Left lung (tissue), 10 donors: ENCODE measurements around the gene ZNF423. TPM values are rescaled to one million over a fixed set of nuclear protein-coding genes. Genes with fewer than 3 reads are reported as not detected.

Experiments
- ATAC-seq: fragments of 200-7000 bp; cut with Tn5 transposase; one replicate; pipeline ENCODE4 v1.9.1; 2020; ENCODE audit warnings: moderate library complexity
- DNase-seq, 4 donors: peaks; one replicate each; pipeline ENCODE4 v3.0.0-alpha.2; 2013 to 2020
- H3K27ac ChIP-seq, 2 donors: fragments of 200-600 bp; sonication (generic) in 1 of 2; one replicate each; pipeline versions ENCODE4 v1.5.0 to v1.8.0; 2020 to 2021
- H3K27me3 ChIP-seq, 2 donors: fragments of 200-600 bp; sonication (generic) in 1 of 2; one replicate each; pipeline versions ENCODE4 v1.5.0 to v1.8.0; 2020 to 2021
- H3K36me3 ChIP-seq, 2 donors: fragments of 200-600 bp; sonication (generic) in 1 of 2; one replicate each; pipeline versions ENCODE4 v1.5.0 to v1.8.0; 2020 to 2021
- H3K4me1 ChIP-seq, 2 donors: fragments of 200-600 bp; one replicate each; pipeline ENCODE4 v1.8.0; 2021
- H3K4me3 ChIP-seq, 2 donors: fragments of 200-600 bp; sonication (generic) in 1 of 2; one replicate each; pipeline versions ENCODE4 v1.5.0 to v1.8.0; 2020 to 2021; ENCODE audit warnings: mild to moderate bottlenecking in 1 of 2
- H3K9me3 ChIP-seq, 2 donors: fragments of 200-600 bp; sonication (generic) in 1 of 2; one replicate each; pipeline versions ENCODE4 v1.5.0 to v1.8.0; 2020 to 2021
- CTCF ChIP-seq, 2 donors: fragments of 200-600 bp; sonication (generic) in 1 of 2; IDR thresholded peaks; one replicate each; pipeline versions ENCODE4 v1.5.0 to v1.8.0; 2021; ENCODE audit warnings: antibody characterized with exemption in 2 of 2
- intact Hi-C, 2 donors: fragments of 100-400 bp; cut with DNase I; formaldehyde crosslinking; loops; one replicate each; pipeline versions ENCODE4 v1.11.2 to v1.14.2; 2022
- polyA plus RNA-seq, 6 donors: library from polyadenylated mRNA; unstranded; fragments of 120-200 nt; gene quantifications; one replicate each; pipeline ENCODE4 v1.2.1, GENCODE V29; 2013; ENCODE audit not compliant: insufficient read length in 6 of 6
- total RNA-seq, 2 donors: library from RNA; stranded (reverse); fragmentation: NEBNext Ultra II Directional; extraction: Animal tissue kit (Norgen Biotek cat#: 25700); gene quantifications; one replicate each; pipeline ENCODE4 v1.2.1, GENCODE V29; 2021
- donor health status: DM: no; HTN: yes; CAD: no.
- donor health status: DM: no; HTN: no; CAD: no.

ZNF423 gene
- total and polyA plus RNA-seq, 8 donors = 7.8 to 30.5 (median 26.6) TPM

- Histone ChIP-seq H3K27me3 (no peaks in the 10 kb centered on the region), H3K27ac (no peak overlapping the region), H3K9me3 (no peaks in the 10 kb centered on the region), H3K4me1 (no peaks in the 10 kb centered on the region), H3K36me3 (no peaks in the 10 kb centered on the region), H3K4me3 (no peak overlapping the region)
- intact Hi-C loops = no loop called here
- no peak for ATAC-seq
- TF ChIP-seq CTCF (IDR thresholded peaks at IDR 0.05) = no peak
- no peak for DNase-seq
Observed at GRCh38 chr16:49588026-49588425, 267.9 kb downstream of the ZNF423 start.

GRCh38 chr16:49587511-49587910 lies 268.4 kb downstream of the ZNF423 start:
- no peaks in the 10 kb centered on the region for H3K9me3 ChIP-seq
- TF ChIP-seq CTCF (IDR thresholded peaks at IDR 0.05) = no peak
- H3K4me1 ChIP-seq = no peaks in the 10 kb centered on the region
- H3K4me3 ChIP-seq = no peak overlapping the region
- no peak for ATAC-seq
- H3K27ac ChIP-seq = no peak overlapping the region
- no peaks in the 10 kb centered on the region for H3K36me3 ChIP-seq
- no peak for DNase-seq
- intact Hi-C loops = no loop called here
- H3K27me3 ChIP-seq = no peaks in the 10 kb centered on the region

- TF ChIP-seq CTCF (IDR thresholded peaks at IDR 0.05) = no peak
- no peak overlapping the region for H3K27ac ChIP-seq
- ATAC-seq (no peak), DNase-seq (no peak)
- no peaks in the 10 kb centered on the region for H3K4me1 ChIP-seq
- no peaks in the 10 kb centered on the region for H3K36me3 ChIP-seq
- intact Hi-C loops = no loop called here
- no peaks in the 10 kb centered on the region for H3K9me3 ChIP-seq
- no peaks in the 10 kb centered on the region for H3K27me3 ChIP-seq
- no peak overlapping the region for H3K4me3 ChIP-seq
Observed at GRCh38 chr16:49586466-49587450, 269.2 kb downstream of the ZNF423 start.

GRCh38 chr16:49585143-49585832 lies 270.6 kb downstream of the ZNF423 start:
- no peak overlapping the region for H3K27ac ChIP-seq
- H3K4me3 ChIP-seq = no peak overlapping the region
- H3K9me3 ChIP-seq = no peaks in the 10 kb centered on the region
- H3K4me1 ChIP-seq = no peaks in the 10 kb centered on the region
- no peak for TF ChIP-seq CTCF (IDR thresholded peaks at IDR 0.05)
- H3K36me3 ChIP-seq = no peaks in the 10 kb centered on the region
- intact Hi-C loops = no loop called here
- DNase-seq (no peak), ATAC-seq (no peak)
- no peaks in the 10 kb centered on the region for H3K27me3 ChIP-seq

- Histone ChIP-seq H3K4me3 (no peak overlapping the region), H3K27me3 (no peaks in the 10 kb centered on the region), H3K36me3 (no peaks in the 10 kb centered on the region), H3K9me3 (no peaks in the 10 kb centered on the region), H3K27ac (no peak overlapping the region), H3K4me1 (no peaks in the 10 kb centered on the region)
- DNase-seq = no peak
- intact Hi-C loops = no loop called here
- ATAC-seq = no peak
- TF ChIP-seq CTCF (IDR thresholded peaks at IDR 0.05) = no peak
Observed at GRCh38 chr16:49583911-49584310, 272.0 kb downstream of the ZNF423 start.
